RKO (cell line): ENCODE measurements around the gene LYPD6B.

Experiments used
- DNase-seq: peaks from one replicate; pipeline ENCODE4 v3.0.0-alpha.2; 2016; ENCODE audit warnings: low spot score

The LYPD6B gene

GRCh38 chr2:149041482-149041881 lies 3.0 kb downstream of the LYPD6B start:
- no peak for DNase-seq

- DNase-seq, result no peak
Observed at GRCh38 chr2:149042881-149043280, 4.4 kb downstream of the LYPD6B start.

- DNase-seq, result no peak
Observed at GRCh38 chr2:149044500-149044899, 6.0 kb downstream of the LYPD6B start.

- DNase-seq, result no peak
Observed at GRCh38 chr2:149047118-149047517, 8.6 kb downstream of the LYPD6B start.

- no peak for DNase-seq
Observed at GRCh38 chr2:149049142-149049541, 10.6 kb downstream of the LYPD6B start.

- DNase-seq, result no peak
Observed at GRCh38 chr2:149050188-149050587, 11.7 kb downstream of the LYPD6B start.

GRCh38 chr2:149055751-149056150 lies 17.3 kb downstream of the LYPD6B start:
- no peak for DNase-seq

GRCh38 chr2:149056541-149057255 lies 18.2 kb downstream of the LYPD6B start:
- no peak for DNase-seq

- no peak for DNase-seq
Observed at GRCh38 chr2:149057401-149057800, 18.9 kb downstream of the LYPD6B start.

- DNase-seq, result no peak
Observed at GRCh38 chr2:149058936-149059335, 20.4 kb downstream of the LYPD6B start.

GRCh38 chr2:149059822-149060221 lies 21.3 kb downstream of the LYPD6B start:
- DNase-seq, result no peak

GRCh38 chr2:149061133-149061745 lies 22.7 kb downstream of the LYPD6B start:
- no peak for DNase-seq

- no peak for DNase-seq
Observed at GRCh38 chr2:149062531-149062930, 24.0 kb downstream of the LYPD6B start.

- DNase-seq, result no peak
Observed at GRCh38 chr2:149063177-149063576, 24.7 kb downstream of the LYPD6B start.

- DNase-seq, result no peak
Observed at GRCh38 chr2:149064365-149064841, 25.9 kb downstream of the LYPD6B start.

GRCh38 chr2:149064856-149065630 lies 26.5 kb downstream of the LYPD6B start:
- no peak for DNase-seq

GRCh38 chr2:149068225-149068995 lies 29.9 kb downstream of the LYPD6B start:
- no peak for DNase-seq

- DNase-seq, result no peak
Observed at GRCh38 chr2:149068996-149069888, 30.7 kb downstream of the LYPD6B start.

GRCh38 chr2:149070681-149071320 lies 32.3 kb downstream of the LYPD6B start:
- no peak for DNase-seq

GRCh38 chr2:149075105-149075504 lies 36.6 kb downstream of the LYPD6B start:
- DNase-seq, result no peak

- no peak for DNase-seq
Observed at GRCh38 chr2:149075853-149076252, 37.4 kb downstream of the LYPD6B start.
